DND-41 (cell line): ENCODE data around the gene NUP188.

ENCODE experiments used
- EZH2 ChIP-seq: IDR thresholded peaks from 3 replicates; pipeline ENCODE4 v1.6.1; 2012; ENCODE audit warnings: borderline replicate concordance, low read depth, mild to moderate bottlenecking, moderate library complexity, low read length, inconsistent platforms; ENCODE audit not compliant: severe bottlenecking
- TF ChIP-seq, protein P1 (sequence below): IDR thresholded peaks from 2 replicates; pipeline ENCODE4 v1.5.1; 2012; ENCODE audit warnings: borderline replicate concordance, low read length, moderate library complexity, mild to moderate bottlenecking; ENCODE audit not compliant: poor library complexity, severe bottlenecking; ENCODE audit errors: extremely low read depth

DNA sequence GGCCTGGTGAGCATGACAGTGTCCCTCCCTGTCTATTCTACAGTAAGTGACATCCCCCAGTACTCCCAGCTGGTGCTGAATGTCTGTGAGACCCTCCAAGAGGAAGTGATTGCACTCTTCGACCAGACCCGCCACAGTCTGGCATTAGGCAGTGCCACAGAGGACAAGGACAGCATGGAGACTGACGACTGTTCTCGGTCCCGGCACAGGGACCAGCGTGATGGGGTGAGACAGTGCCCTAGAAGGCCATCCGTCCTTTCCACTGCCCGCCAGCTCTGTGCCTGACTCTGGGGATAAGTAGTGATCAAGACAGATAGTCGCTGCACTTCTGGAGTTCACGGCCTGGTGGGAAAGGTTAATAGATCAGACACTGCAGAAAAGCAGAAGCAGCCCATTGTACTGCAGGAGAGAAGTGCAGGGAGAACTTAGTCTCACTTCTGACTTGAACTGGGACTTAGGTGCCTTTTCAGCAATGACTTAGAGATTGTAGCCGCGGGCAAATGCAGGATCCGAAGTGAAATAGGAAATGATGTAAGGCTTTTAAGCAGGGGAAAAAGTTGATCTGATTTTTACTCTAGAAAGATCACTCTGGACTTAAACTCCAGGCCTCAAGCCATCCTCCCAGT lies 52.2 kb downstream of the NUP188 start:
- TF ChIP-seq, protein P1, sequence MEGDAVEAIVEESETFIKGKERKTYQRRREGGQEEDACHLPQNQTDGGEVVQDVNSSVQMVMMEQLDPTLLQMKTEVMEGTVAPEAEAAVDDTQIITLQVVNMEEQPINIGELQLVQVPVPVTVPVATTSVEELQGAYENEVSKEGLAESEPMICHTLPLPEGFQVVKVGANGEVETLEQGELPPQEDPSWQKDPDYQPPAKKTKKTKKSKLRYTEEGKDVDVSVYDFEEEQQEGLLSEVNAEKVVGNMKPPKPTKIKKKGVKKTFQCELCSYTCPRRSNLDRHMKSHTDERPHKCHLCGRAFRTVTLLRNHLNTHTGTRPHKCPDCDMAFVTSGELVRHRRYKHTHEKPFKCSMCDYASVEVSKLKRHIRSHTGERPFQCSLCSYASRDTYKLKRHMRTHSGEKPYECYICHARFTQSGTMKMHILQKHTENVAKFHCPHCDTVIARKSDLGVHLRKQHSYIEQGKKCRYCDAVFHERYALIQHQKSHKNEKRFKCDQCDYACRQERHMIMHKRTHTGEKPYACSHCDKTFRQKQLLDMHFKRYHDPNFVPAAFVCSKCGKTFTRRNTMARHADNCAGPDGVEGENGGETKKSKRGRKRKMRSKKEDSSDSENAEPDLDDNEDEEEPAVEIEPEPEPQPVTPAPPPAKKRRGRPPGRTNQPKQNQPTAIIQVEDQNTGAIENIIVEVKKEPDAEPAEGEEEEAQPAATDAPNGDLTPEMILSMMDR: no peak
- TF ChIP-seq EZH2: no peak
